Measurements from ENCODE around the gene TRAP1.

GRCh38 chr16:3640207-3640606 is 77.1 kb downstream of the TRAP1 start:
- TF ChIP-seq CTCF (conservative IDR thresholded peaks at IDR 0.05) (no peak), EZH2 (IDR thresholded peaks at IDR 0.05; ENCODE audit: low read depth) (no peak)

All from PC-9 (cell line).